KOPT-K1 (cell line): ENCODE results near the gene DCBLD1.

Source experiments
- H3K27ac ChIP-seq: fragments of 200-600 bp; sonication (generic); 2 replicates; pipeline ENCODE4 v1.5.1; 2016; ENCODE audit warnings: antibody characterized with exemption, mild to moderate bottlenecking, low read depth, low read length; ENCODE audit not compliant: poor library complexity, severe bottlenecking
- H3K36me3 ChIP-seq: fragments of 200-600 bp; sonication (generic); 2 replicates; pipeline ENCODE4 v1.5.1; 2017; ENCODE audit warnings: antibody characterized with exemption, mild to moderate bottlenecking, low read length, moderate library complexity; ENCODE audit not compliant: insufficient read depth
- H3K9me3 ChIP-seq: fragments of 200-600 bp; sonication (generic); 2 replicates; pipeline ENCODE4 v1.5.1; 2017; ENCODE audit warnings: antibody characterized with exemption, low read length, mild to moderate bottlenecking; ENCODE audit not compliant: insufficient read depth, poor library complexity, severe bottlenecking

DCBLD1 gene

GRCh38 chr6:117520603-117521395 lies 38.3 kb downstream of the DCBLD1 start:
- Histone ChIP-seq H3K27ac (no peak overlapping the region), H3K36me3 (no peaks in the 10 kb centered on the region), H3K9me3 (no peaks in the 10 kb centered on the region)

- Histone ChIP-seq H3K36me3 (no peaks in the 10 kb centered on the region), H3K9me3 (no peaks in the 10 kb centered on the region), H3K27ac (no peak overlapping the region)
These were observed 39.5 kb downstream of the DCBLD1 start for GRCh38 chr6:117521791-117522502.

- H3K27ac ChIP-seq = no peak overlapping the region
- H3K36me3 ChIP-seq = no peaks in the 10 kb centered on the region
These were observed 43.1 kb downstream of the DCBLD1 start for GRCh38 chr6:117525607-117526006.

GRCh38 chr6:117530467-117531242 lies 48.2 kb downstream of the DCBLD1 start:
- no peak overlapping the region for H3K27ac ChIP-seq
- H3K36me3 ChIP-seq = no peaks in the 10 kb centered on the region
- no peaks in the 10 kb centered on the region for H3K9me3 ChIP-seq

More at GRCh38 chr6:117525607-117526006, 43.1 kb downstream of the DCBLD1 start:
- H3K9me3 ChIP-seq = no peaks in the 10 kb centered on the region

DNA sequence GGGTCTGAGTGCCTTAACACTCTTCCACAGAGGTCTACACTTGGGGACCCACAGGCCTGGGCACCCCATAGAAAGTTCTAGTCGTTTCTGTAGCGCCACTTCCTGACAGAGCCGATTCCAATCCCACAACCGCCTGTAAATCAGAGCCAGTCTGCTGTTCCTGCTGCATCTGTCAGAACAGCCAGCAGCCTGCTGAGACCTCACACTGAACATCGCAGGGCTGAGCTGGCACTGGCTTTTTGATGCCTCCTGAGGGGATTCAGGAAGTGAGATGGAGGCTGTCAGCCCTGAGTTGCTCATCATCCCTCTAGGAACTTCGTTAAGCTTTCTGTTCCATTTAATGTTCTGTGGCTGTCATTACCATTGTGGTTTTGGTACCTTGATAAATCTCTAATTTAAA lies 48.9 kb downstream of the DCBLD1 start:
- no peak overlapping the region for H3K27ac ChIP-seq
- H3K36me3 ChIP-seq = no peaks in the 10 kb centered on the region
- no peaks in the 10 kb centered on the region for H3K9me3 ChIP-seq

DNA sequence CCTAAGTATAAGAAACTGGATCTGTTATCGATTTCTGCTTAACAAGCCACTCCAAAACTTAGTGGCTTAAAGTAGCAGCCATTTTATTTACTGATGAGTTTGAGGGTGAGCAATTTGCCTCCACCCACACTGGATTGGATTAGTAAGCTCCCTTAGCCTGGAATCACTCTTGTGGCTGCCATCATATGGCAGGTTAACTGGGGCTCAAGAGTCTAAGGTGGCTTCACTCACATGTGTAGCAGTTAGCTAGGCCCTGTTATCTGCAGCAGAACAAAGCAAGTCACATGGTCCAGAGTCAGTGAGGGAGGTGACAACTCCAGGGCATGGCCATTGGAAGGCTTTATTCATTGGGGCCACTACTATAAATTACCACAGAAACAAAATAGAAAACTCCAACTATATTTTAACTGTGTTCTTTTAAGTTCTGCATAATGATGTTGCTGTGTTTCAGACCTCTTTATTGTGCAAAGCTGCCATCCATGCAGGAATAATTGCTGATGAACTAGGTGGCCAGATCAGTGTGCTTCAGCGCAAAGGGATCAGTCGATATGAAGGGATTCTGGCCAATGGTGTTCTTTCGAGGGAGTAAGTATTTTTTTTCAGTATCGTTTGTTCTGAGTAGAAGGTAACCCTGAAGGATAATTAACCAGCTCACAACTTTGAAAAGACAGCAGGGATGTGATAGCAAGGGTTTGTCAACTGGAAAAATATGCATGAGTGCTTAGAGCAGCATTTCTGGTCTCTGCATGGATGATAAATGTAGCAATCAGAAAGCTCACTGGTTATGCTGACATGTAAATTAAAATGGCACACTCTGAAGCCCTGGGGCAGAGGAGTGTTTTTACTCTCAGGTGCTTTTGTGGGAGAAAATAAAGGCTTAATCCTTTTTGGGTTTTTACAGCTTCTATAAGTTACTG lies 49.6 kb downstream of the DCBLD1 start:
- Histone ChIP-seq H3K36me3 (no peaks in the 10 kb centered on the region), H3K9me3 (no peaks in the 10 kb centered on the region), H3K27ac (no peak overlapping the region)

DNA sequence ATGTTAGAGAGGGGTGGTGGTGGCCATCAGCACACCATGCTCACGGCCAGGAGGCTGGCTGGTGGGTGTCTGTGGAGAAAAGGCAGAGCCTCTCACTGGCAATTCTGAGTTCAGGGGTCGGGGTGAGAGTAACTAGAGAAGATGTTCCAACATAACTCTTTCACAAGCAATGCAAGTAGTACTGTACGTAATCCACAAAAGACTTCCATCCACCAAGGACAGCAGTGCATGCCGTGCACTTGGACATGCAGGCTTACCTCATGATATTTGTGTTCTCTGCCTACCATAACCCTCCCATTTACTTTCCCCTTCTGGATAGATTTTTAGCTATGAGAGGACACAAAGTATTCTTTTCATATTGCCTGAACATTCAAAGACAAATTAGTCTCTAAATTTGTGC lies 51.3 kb downstream of the DCBLD1 start:
- no peaks in the 10 kb centered on the region for H3K9me3 ChIP-seq
- no peak overlapping the region for H3K27ac ChIP-seq
- no peaks in the 10 kb centered on the region for H3K36me3 ChIP-seq

GRCh38 chr6:117534974-117535373 lies 52.5 kb downstream of the DCBLD1 start:
- Histone ChIP-seq H3K9me3 (no peaks in the 10 kb centered on the region), H3K36me3 (no peaks in the 10 kb centered on the region), H3K27ac (no peak overlapping the region)

GRCh38 chr6:117536317-117536716 lies 53.8 kb downstream of the DCBLD1 start:
- no peaks in the 10 kb centered on the region for H3K9me3 ChIP-seq
- no peaks in the 10 kb centered on the region for H3K36me3 ChIP-seq
- no peak overlapping the region for H3K27ac ChIP-seq

GRCh38 chr6:117538615-117539014 lies 56.1 kb downstream of the DCBLD1 start:
- H3K9me3 ChIP-seq = no peaks in the 10 kb centered on the region
- H3K27ac ChIP-seq = no peak overlapping the region
- H3K36me3 ChIP-seq = no peaks in the 10 kb centered on the region

GRCh38 chr6:117540670-117541069 lies 58.2 kb downstream of the DCBLD1 start:
- Histone ChIP-seq H3K36me3 (no peaks in the 10 kb centered on the region), H3K9me3 (no peaks in the 10 kb centered on the region), H3K27ac (no peak overlapping the region)

GRCh38 chr6:117542493-117542892 lies 60.0 kb downstream of the DCBLD1 start:
- Histone ChIP-seq H3K9me3 (no peaks in the 10 kb centered on the region), H3K36me3 (no peaks in the 10 kb centered on the region), H3K27ac (no peak overlapping the region)

DNA sequence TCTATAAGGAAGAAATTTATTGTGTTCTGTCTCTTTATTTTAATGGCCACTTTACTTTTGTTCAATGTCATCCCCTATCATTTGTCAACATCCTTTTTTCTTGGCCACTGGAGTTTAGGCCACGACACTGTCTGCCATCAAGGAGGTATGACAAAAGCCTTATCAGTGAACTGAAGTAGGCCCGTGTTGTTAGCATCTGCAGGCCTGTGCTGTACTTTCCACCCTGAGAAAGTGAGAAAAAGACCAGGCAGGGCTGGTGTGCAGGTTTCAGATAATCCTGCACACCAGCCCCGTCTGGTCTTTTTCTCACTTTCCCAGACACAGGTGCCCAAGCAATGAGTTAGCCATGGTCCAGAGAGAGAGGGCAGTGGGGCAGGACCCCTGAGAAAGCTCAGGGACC lies 62.2 kb downstream of the DCBLD1 start:
- Histone ChIP-seq H3K9me3 (no peaks in the 10 kb centered on the region), H3K36me3 (no peaks in the 10 kb centered on the region), H3K27ac (no peak overlapping the region)

DNA sequence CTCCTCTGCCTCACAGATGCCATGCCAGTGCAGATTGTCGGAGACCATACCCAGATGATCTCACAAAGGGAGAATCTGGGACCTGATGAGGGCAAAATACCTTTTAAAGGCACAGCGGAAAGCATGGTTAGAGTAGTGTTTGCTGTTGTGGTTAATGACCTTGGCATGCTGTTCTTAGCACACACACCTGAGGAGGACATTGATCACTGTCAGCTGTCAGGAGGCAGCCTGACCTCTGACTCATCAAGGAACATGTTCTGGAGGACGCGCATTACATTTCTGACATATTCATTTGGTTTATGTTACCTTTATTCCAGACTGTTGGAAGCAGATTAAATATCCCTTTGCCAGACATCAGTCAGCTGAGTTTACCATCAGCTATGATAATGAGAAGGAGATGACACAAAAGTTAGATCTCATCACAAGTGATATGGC lies 62.7 kb downstream of the DCBLD1 start:
- no peaks in the 10 kb centered on the region for H3K9me3 ChIP-seq
- H3K27ac ChIP-seq = no peak overlapping the region
- H3K36me3 ChIP-seq = no peaks in the 10 kb centered on the region
